H1 (cell line): ENCODE data around the gene PIK3C2G. TPM values are rescaled to one million over a fixed set of nuclear protein-coding genes. Genes with fewer than 3 reads are reported as not detected.

Experiments used
- BACH1 ChIP-seq: IDR thresholded peaks from 2 replicates; pipeline ENCODE4 v1.6.1; 2012; ENCODE audit warnings: low read length, improper control_type of control experiment
- BCL11A ChIP-seq, 2 experiments: IDR thresholded peaks; one replicate each; pipeline ENCODE4 v1.6.1; 2011; ENCODE audit warnings: low read depth in 2 of 2, low read length in 2 of 2, mild to moderate bottlenecking in 2 of 2
- CTBP2 ChIP-seq: IDR thresholded peaks from 2 replicates; pipeline ENCODE4 v1.7.0; 2011; ENCODE audit warnings: borderline replicate concordance, mild to moderate bottlenecking, moderate library complexity, mixed read lengths, low read length; ENCODE audit not compliant: insufficient read depth, insufficient read length
- JUN ChIP-seq: IDR thresholded peaks from 2 replicates; pipeline ENCODE4 v1.6.1; 2011; ENCODE audit warnings: low read depth, mild to moderate bottlenecking, improper control_type of control experiment, low read length
- NANOG ChIP-seq: IDR thresholded peaks from 2 replicates; pipeline ENCODE4 v1.6.1; 2011; ENCODE audit warnings: low read length, low read depth, mild to moderate bottlenecking, inconsistent platforms; ENCODE audit not compliant: insufficient read depth, poor library complexity, severe bottlenecking
- polyA plus RNA-seq, 7 experiments: library from polyadenylated mRNA; depleted of rRNA in 3 of 7; stranded (reverse) in 5 of 7; unstranded in 2 of 7; fragments of >200 nt in 5 of 7; fragments of 200-250 nt in 2 of 7; gene quantifications; 1 replicate in 5 of 7; 2 replicates in 1 of 7; 4 replicates in 1 of 7; pipeline versions ENCODE4 v1.2.1 to v1.2.3, GENCODE V29; 2011 to 2013; ENCODE audit warnings: missing spikeins in 2 of 7, mixed read lengths in 2 of 7
- total RNA-seq: library from RNA; stranded (reverse); fragmentation: NEBNext Ultra II Directional; extraction: Animal tissue kit (Norgen Biotek cat#: 25700); gene quantifications from 2 replicates; pipeline ENCODE4 v1.2.1, GENCODE V29; 2021

PIK3C2G gene
- total and polyA plus RNA-seq, 2 of the 8 experiments (the other 6 are each of a cell fraction or from before 2014, with no cell fraction given) = not detected

GRCh38 chr12:18562531-18562930 lies 301.2 kb downstream of the PIK3C2G start (continued):
- no peak for TF ChIP-seq JUN
- no peak for TF ChIP-seq BACH1
- no peak for TF ChIP-seq NANOG
- no peak for TF ChIP-seq BCL11A (IDR thresholded peaks at IDR 0.05; ENCODE audit: low read depth in 2 of 2, low read length in 2 of 2)
- no peak for TF ChIP-seq CTBP2
